HepG2 (cell line): ENCODE results near the gene KXD1. TPM values are rescaled to one million over a fixed set of nuclear protein-coding genes. Genes with fewer than 3 reads are reported as not detected.
A peak's percentile ranks its signal among the peaks of the same experiment; 100 is the strongest.

Experiments
- BORCS8-MEF2B ChIP-seq: sonication (generic); formaldehyde crosslinking; IDR thresholded peaks from 2 replicates; pipeline ENCODE4 v1.8.0; 2022; ENCODE audit warnings: mild to moderate bottlenecking, missing genetic modification reagents
- CHD2 ChIP-seq: IDR thresholded peaks from 2 replicates; pipeline ENCODE4 v1.6.1; 2011; ENCODE audit warnings: low read depth, low read length, improper control_type of control experiment
- FOXA1 ChIP-seq, 2 experiments: fragments of 450-650 bp in 1 of 2; sonication (generic) in 1 of 2; formaldehyde crosslinking in 1 of 2; IDR thresholded peaks; 2 replicates each; pipeline versions ENCODE4 v1.4.0 to v1.6.1; 2016 to 2020; ENCODE audit warnings: missing genetic modification reagents in 1 of 2
- FOXC1 ChIP-seq: sonication (generic); formaldehyde crosslinking; IDR thresholded peaks from 2 replicates; pipeline ENCODE4 v1.8.0; 2022; ENCODE audit warnings: mild to moderate bottlenecking, missing genetic modification reagents, borderline replicate concordance
- GMEB1 ChIP-seq: sonication (generic); formaldehyde crosslinking; IDR thresholded peaks from 2 replicates; pipeline ENCODE4 v1.5.1; 2020; ENCODE audit warnings: missing genetic modification reagents, mild to moderate bottlenecking, borderline replicate concordance
- GTF2F1 ChIP-seq: fragments of 150-350 bp; IDR thresholded peaks from 2 replicates; pipeline ENCODE4 v1.6.1; 2014; ENCODE audit warnings: low read length
- KDM5B ChIP-seq: sonication (generic); formaldehyde crosslinking; IDR thresholded peaks from 2 replicates; pipeline ENCODE4 v1.4.0; 2020; ENCODE audit warnings: missing genetic modification reagents, mild to moderate bottlenecking, borderline replicate concordance
- NFIB ChIP-seq: sonication (generic); formaldehyde crosslinking; IDR thresholded peaks from 2 replicates; pipeline ENCODE4 v1.9.0; 2021; ENCODE audit warnings: missing genetic modification reagents, mild to moderate bottlenecking, borderline replicate concordance
- SNAPC4 ChIP-seq: sonication (generic); formaldehyde crosslinking; IDR thresholded peaks from 2 replicates; pipeline ENCODE4 v1.4.0; 2020; ENCODE audit warnings: mild to moderate bottlenecking, missing genetic modification reagents
- TFE3 ChIP-seq: IDR thresholded peaks from 2 replicates; pipeline ENCODE4 v1.6.1; 2016
- ZBED4 ChIP-seq: sonication (generic); formaldehyde crosslinking; IDR thresholded peaks from 2 replicates; pipeline ENCODE4 v1.4.0; 2020; ENCODE audit warnings: missing genetic modification reagents, borderline replicate concordance
- ZMYM3 ChIP-seq: sonication (generic); formaldehyde crosslinking; IDR thresholded peaks from 2 replicates; pipeline ENCODE4 v1.5.1; 2020; ENCODE audit warnings: mild to moderate bottlenecking, missing genetic modification reagents
- ZNF232 ChIP-seq: sonication (generic); formaldehyde crosslinking; IDR thresholded peaks from 2 replicates; pipeline ENCODE4 v1.4.0; 2020; ENCODE audit warnings: missing genetic modification reagents, borderline replicate concordance
- ZNF546 ChIP-seq: sonication (generic); formaldehyde crosslinking; conservative IDR thresholded peaks from 2 replicates; pipeline ENCODE4 v1.8.1; 2023; ENCODE audit warnings: mild to moderate bottlenecking, missing genetic modification reagents
- ZNF558 ChIP-seq: sonication (generic); formaldehyde crosslinking; IDR thresholded peaks from 2 replicates; pipeline ENCODE4 v1.9.0; 2022; ENCODE audit warnings: mild to moderate bottlenecking, missing genetic modification reagents, borderline replicate concordance
- ZNF672 ChIP-seq: sonication (generic); formaldehyde crosslinking; IDR thresholded peaks from 2 replicates; pipeline ENCODE4 v1.8.1; 2022; ENCODE audit warnings: missing genetic modification reagents
- polyA plus RNA-seq, 8 experiments: library from polyadenylated mRNA; depleted of rRNA in 3 of 8; stranded (reverse) in 7 of 8; unstranded in 1 of 8; fragments of >200 nt; fragmentation: Illumina TruSeq in 4 of 8; extraction: Trizol in 4 of 8; gene quantifications; 2 replicates each; pipeline versions ENCODE4 v1.2.1 to v1.2.3, GENCODE V29; 2011 to 2016; ENCODE audit warnings: low read depth in 4 of 8, missing spikeins in 1 of 8, mixed read lengths in 1 of 8; ENCODE audit not compliant: insufficient read depth in 1 of 8
- total RNA-seq, 5 experiments: library from RNA; depleted of rRNA; stranded (reverse); fragments of >200 nt; fragmentation: Illumina TruSeq; extraction: Trizol; gene quantifications; 2 replicates each; pipeline ENCODE4 v1.2.3, GENCODE V29; 2016; ENCODE audit warnings: low read depth in 1 of 5

Gene KXD1
- total and polyA plus RNA-seq, 2 of the 13 experiments (the other 11 are each of a cell fraction or from before 2014, with no cell fraction given), result 44.6 to 143 TPM

- peak; percentile 76; the same call in 1 of the 2 replicates for TF ChIP-seq SNAPC4 (CRISPR knock-in tag)
- no peak for TF ChIP-seq NFIB (CRISPR knock-in tag)
- no peak for TF ChIP-seq GTF2F1
- peak; percentile 86 for TF ChIP-seq FOXC1 (CRISPR knock-in tag)
- TF ChIP-seq GMEB1 (CRISPR knock-in tag), result peak; percentile 99
- TF ChIP-seq ZNF232 (CRISPR knock-in tag), result peak; percentile 1; the same call in 1 of the 2 replicates
- TF ChIP-seq ZBED4 (CRISPR knock-in tag), result no peak
- TF ChIP-seq ZNF546, result peak; percentile 88; the same call in 1 of the 2 replicates
- peak; percentile 56; the same call in 1 of the 2 replicates for TF ChIP-seq ZNF558 (CRISPR knock-in tag)
- peak; percentile 53; the same call in 1 of the 2 replicates for TF ChIP-seq KDM5B (CRISPR knock-in tag)
- TF ChIP-seq BORCS8-MEF2B (CRISPR knock-in tag), result peak; percentile 80; the same call in 1 of the 2 replicates
- no peak for TF ChIP-seq FOXA1 (IDR thresholded peaks at IDR 0.05)
- peak; percentile 60 for TF ChIP-seq FOXA1 (CRISPR knock-in tag; IDR thresholded peaks at IDR 0.05)
- TF ChIP-seq ZMYM3 (CRISPR knock-in tag), result no peak; the same call in 1 of the 2 replicates
- no peak for TF ChIP-seq ZNF672 (CRISPR knock-in tag)
- peak; percentile 100 for TF ChIP-seq TFE3 (CRISPR knock-in tag)
- TF ChIP-seq CHD2, result no peak
These were observed 14.1 kb downstream of the KXD1 start, which contains the start of gene UBA52 (continued) for GRCh38 chr19:18571564-18572344.
